ENCODE results near the gene RGS2. TPM values are rescaled to one million over a fixed set of nuclear protein-coding genes. Genes with fewer than 3 reads are reported as not detected.

RGS2 gene
- total and polyA plus RNA-seq, 2 experiments from 2014 or later, result 0.43 to 2.2 TPM

DNA sequence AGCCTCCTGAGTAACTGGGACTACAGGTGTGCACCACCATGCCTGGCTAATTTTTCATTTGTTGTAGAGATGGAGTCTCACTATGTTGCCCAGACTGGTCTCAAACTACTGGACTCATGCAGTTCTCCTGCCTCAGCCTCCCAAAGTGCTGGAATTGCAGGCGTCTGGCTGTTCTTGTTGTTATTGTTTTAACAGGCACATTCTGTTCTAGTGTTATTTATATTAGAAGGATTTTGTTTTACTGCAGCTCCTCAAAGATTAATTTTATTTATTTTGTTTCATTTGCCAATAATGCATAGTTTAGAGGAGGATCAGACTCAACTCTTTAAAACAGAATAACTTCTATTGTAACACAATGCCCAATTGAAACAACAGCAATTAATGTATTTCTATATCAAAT is 35.5 kb downstream of the RGS2 start:
- Histone ChIP-seq H3K9ac (no peak overlapping the region), H3K79me2 (ENCODE audit: insufficient read depth) (no peaks in the 10 kb centered on the region), H4K20me1 (ENCODE audit: insufficient read depth) (no peaks in the 10 kb centered on the region), H3K4me1 (ENCODE audit: insufficient read depth) (no peaks in the 10 kb centered on the region), H3K36me3 (ENCODE audit: low read depth) (no peaks in the 10 kb centered on the region), H3K9me3 (ENCODE audit: low read depth) (no peaks in the 10 kb centered on the region), H3F3A (ENCODE audit: insufficient read depth) (no peaks in the 10 kb centered on the region), H3K4me3 (no peak overlapping the region), H3K9me2 (ENCODE audit: insufficient read depth) (no peaks in the 10 kb centered on the region), H3K27ac (no peak overlapping the region), H3K27me3 (replicated peaks; ENCODE audit: insufficient read depth) (0 out of 2 replicates have a peak, but pooled peaks cover 4% of the 10 kb centered on the region), H3K4me2 (ENCODE audit: unreplicated experiment) (no peak overlapping the region), H2AFZ (no peak overlapping the region)
- no peak for DNase-seq
- 78 to 87% methylated on average over 1 of the region's 1 CpG for WGBS, 2 experiments (ENCODE audit: low coverage in 1 of 2, low lambda C conversion rate in 2 of 2, missing lambda C conversion rate in 2 of 2)
- in situ Hi-C loops (cut with MboI), result no loop called here
- TF ChIP-seq EZH2phosphoT487 (IDR thresholded peaks at IDR 0.05; ENCODE audit: insufficient read depth, low read depth), result no peak

DNA sequence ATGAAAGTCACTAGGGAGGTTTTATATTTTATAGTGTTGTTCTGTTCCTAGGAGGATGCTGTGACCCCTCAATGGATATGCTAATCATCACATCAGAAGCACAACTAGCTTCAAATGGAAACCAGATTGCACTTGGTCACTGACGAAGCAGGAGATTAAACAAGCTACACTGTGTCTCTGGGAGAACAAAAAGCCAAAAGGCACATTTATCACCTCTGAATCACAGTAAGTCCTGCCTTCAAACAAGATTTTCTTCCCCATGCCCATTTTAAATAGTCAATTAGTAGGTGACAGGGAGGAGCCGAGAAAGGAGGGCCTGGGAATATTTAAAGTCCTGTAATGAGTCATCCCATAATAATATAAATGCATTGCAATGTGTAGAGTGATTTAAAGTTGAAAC is 38.1 kb downstream of the RGS2 start:
- no peaks in the 10 kb centered on the region for H3K9me2 ChIP-seq (ENCODE audit: insufficient read depth)
- H3K79me2 ChIP-seq (ENCODE audit: insufficient read depth), result no peaks in the 10 kb centered on the region
- H3K27ac ChIP-seq, result no peak overlapping the region
- TF ChIP-seq EZH2phosphoT487 (IDR thresholded peaks at IDR 0.05; ENCODE audit: insufficient read depth, low read depth), result no peak
- TF ChIP-seq EZH2 (IDR thresholded peaks at IDR 0.05; ENCODE audit: insufficient read depth, poor library complexity, severe bottlenecking), result no peak
- in situ Hi-C loops (cut with MboI), result no loop called here
- H2AFZ ChIP-seq, result no peak overlapping the region
- H3K4me3 ChIP-seq, result no peak overlapping the region
- no peaks in the 10 kb centered on the region for H3K27me3 ChIP-seq (replicated peaks; ENCODE audit: insufficient read depth)
- H4K20me1 ChIP-seq (ENCODE audit: insufficient read depth), result no peaks in the 10 kb centered on the region
- H3K9ac ChIP-seq, result no peak overlapping the region
- H3K4me2 ChIP-seq (ENCODE audit: unreplicated experiment), result no peak overlapping the region
- WGBS, 2 experiments (ENCODE audit: low coverage in 1 of 2, low lambda C conversion rate in 2 of 2, missing lambda C conversion rate in 2 of 2), result 51 to 70% methylated on average over 2 of the region's 2 CpGs
- H3K36me3 ChIP-seq (ENCODE audit: low read depth), result no peaks in the 10 kb centered on the region
- H3K9me3 ChIP-seq (ENCODE audit: low read depth), result no peaks in the 10 kb centered on the region
- DNase-seq, result peak; percentile 14
- H3F3A ChIP-seq (ENCODE audit: insufficient read depth), result no peaks in the 10 kb centered on the region
- no peaks in the 10 kb centered on the region for H3K4me1 ChIP-seq (ENCODE audit: insufficient read depth)

DNA sequence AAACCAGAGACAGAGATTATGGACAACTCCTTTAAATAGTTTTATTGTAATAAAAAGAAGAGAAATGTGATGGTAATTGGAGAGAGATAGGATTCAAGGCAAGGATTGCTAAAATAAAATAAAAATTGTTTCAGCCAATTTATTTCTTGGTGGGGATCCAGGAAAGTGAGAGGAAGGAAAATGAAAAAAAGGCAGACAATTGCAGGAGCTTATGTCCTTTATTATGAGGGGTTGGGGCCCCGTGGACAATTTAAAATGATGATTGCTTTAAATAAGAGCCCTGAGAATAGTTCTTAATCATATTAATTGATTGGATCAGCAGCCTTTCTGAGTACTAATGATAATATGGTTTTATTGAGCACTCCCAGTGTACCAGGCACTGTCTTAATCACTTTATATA is 40.2 kb downstream of the RGS2 start:
- DNase-seq, result no peak
- in situ Hi-C loops (cut with MboI), result no loop called here
- Histone ChIP-seq H3K9me3 (ENCODE audit: low read depth) (no peaks in the 10 kb centered on the region), H3K27me3 (replicated peaks; ENCODE audit: insufficient read depth) (no peaks in the 10 kb centered on the region; the same call in 1 of the 2 replicates), H3F3A (ENCODE audit: insufficient read depth) (no peaks in the 10 kb centered on the region), H3K36me3 (ENCODE audit: low read depth) (no peaks in the 10 kb centered on the region), H4K20me1 (ENCODE audit: insufficient read depth) (no peaks in the 10 kb centered on the region), H3K4me2 (ENCODE audit: unreplicated experiment) (no peak overlapping the region), H2AFZ (no peak overlapping the region), H3K4me3 (no peak overlapping the region), H3K9ac (no peak overlapping the region), H3K79me2 (ENCODE audit: insufficient read depth) (no peaks in the 10 kb centered on the region), H3K4me1 (ENCODE audit: insufficient read depth) (no peaks in the 10 kb centered on the region), H3K9me2 (ENCODE audit: insufficient read depth) (no peaks in the 10 kb centered on the region), H3K27ac (no peak overlapping the region)
- TF ChIP-seq EZH2 (IDR thresholded peaks at IDR 0.05; ENCODE audit: insufficient read depth, poor library complexity, severe bottlenecking) (no peak), EZH2phosphoT487 (IDR thresholded peaks at IDR 0.05; ENCODE audit: insufficient read depth, low read depth) (no peak)
- 0% methylated on average over 1 of the region's 1 CpG for WGBS, 2 experiments (ENCODE audit: low coverage in 1 of 2, low lambda C conversion rate in 2 of 2, missing lambda C conversion rate in 2 of 2)

DNA sequence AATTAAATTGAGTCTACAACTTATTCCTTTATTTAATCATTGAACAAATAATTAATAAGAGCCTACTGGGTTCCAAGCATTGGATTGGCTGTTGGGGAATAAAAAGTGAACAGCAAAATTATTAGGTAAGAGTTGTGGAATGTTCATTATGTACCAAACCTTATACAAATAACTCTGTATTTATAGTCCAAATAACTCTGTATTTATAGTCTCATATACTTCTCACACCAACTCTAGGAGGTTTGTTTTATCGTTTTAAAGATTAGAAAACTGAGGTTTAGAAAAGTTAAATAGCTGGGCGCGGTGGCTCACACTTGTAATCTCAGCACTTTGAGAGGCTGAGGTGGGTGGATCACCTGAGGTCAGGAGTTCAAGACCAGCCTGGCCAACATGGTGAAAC is 40.6 kb downstream of the RGS2 start:
- Histone ChIP-seq H3K9ac (no peak overlapping the region), H3K79me2 (ENCODE audit: insufficient read depth) (no peaks in the 10 kb centered on the region), H4K20me1 (ENCODE audit: insufficient read depth) (no peaks in the 10 kb centered on the region), H3K27me3 (replicated peaks; ENCODE audit: insufficient read depth) (no peaks in the 10 kb centered on the region; the same call in 1 of the 2 replicates), H3K4me2 (ENCODE audit: unreplicated experiment) (no peak overlapping the region), H3K4me3 (no peak overlapping the region), H3K9me3 (ENCODE audit: low read depth) (no peaks in the 10 kb centered on the region), H3K27ac (no peak overlapping the region), H3K36me3 (ENCODE audit: low read depth) (no peaks in the 10 kb centered on the region), H2AFZ (no peak overlapping the region), H3K9me2 (ENCODE audit: insufficient read depth) (no peaks in the 10 kb centered on the region), H3F3A (ENCODE audit: insufficient read depth) (no peaks in the 10 kb centered on the region), H3K4me1 (ENCODE audit: insufficient read depth) (no peaks in the 10 kb centered on the region)
- no peak for DNase-seq
- 63 to 72% methylated on average over 3 of the region's 3 CpGs for WGBS, 2 experiments (ENCODE audit: low coverage in 1 of 2, low lambda C conversion rate in 2 of 2, missing lambda C conversion rate in 2 of 2)
- in situ Hi-C loops (cut with MboI), result no loop called here
- no peak for TF ChIP-seq EZH2phosphoT487 (IDR thresholded peaks at IDR 0.05; ENCODE audit: insufficient read depth, low read depth)
- no peak for TF ChIP-seq EZH2 (IDR thresholded peaks at IDR 0.05; ENCODE audit: insufficient read depth, poor library complexity, severe bottlenecking)

All from GM23248 (cell line).